Measurements from ENCODE around the gene ANKRD23.

DNA sequence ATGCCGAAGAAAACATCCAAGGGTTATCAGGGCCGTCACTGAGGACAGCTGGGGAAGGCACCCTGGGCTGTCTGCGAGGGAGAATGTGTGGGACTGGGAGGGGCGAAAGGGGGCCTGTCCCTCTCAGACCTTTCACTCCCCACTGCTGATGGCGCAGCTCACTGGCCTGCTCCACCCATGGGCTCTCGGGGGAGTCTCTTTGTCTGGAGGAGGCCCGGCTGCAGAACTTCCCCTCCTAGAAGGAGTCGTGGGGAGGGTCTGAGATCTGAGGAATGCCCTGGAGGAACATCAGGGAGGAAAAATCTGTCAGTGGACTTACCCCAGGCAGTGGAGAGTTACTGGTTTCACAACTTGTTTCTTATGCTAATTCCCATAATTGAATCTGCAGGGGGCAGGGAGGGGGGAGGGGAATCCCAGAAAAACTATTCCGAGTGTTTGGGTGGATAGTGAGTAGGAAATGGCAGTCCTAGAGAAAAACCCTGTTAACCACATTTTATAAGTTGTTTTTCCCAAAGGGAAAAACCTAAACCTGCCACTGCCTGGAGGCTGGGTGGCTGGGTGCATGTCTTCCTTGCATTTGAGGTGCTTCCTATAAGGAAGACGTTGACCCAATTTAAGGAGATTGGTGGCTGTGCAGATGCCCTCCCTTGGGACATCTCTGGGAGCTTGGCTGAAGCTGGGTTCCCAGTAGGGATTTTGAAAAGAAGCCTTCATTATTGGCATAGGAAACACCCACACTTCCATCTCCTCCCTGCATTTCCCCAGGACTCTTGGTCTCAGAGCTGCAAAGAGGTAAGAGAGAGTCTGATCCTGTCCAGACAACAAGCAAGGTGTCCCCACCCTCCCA lies 37.8 kb upstream of the ANKRD23 start:
- TF ChIP-seq, protein P1, sequence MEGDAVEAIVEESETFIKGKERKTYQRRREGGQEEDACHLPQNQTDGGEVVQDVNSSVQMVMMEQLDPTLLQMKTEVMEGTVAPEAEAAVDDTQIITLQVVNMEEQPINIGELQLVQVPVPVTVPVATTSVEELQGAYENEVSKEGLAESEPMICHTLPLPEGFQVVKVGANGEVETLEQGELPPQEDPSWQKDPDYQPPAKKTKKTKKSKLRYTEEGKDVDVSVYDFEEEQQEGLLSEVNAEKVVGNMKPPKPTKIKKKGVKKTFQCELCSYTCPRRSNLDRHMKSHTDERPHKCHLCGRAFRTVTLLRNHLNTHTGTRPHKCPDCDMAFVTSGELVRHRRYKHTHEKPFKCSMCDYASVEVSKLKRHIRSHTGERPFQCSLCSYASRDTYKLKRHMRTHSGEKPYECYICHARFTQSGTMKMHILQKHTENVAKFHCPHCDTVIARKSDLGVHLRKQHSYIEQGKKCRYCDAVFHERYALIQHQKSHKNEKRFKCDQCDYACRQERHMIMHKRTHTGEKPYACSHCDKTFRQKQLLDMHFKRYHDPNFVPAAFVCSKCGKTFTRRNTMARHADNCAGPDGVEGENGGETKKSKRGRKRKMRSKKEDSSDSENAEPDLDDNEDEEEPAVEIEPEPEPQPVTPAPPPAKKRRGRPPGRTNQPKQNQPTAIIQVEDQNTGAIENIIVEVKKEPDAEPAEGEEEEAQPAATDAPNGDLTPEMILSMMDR (IDR thresholded peaks at IDR 0.05; ENCODE audit: low read length), result no peak
- TF ChIP-seq EZH2phosphoT487 (IDR thresholded peaks at IDR 0.05; ENCODE audit: low read length) (no peak), EZH2 (optimal IDR thresholded peaks at IDR 0.05; ENCODE audit: low read depth, low read length) (no peak)
